Epithelial cell of proximal tubule (primary cell): ENCODE results near the gene DDX5. TPM values are rescaled to one million over a fixed set of nuclear protein-coding genes. Genes with fewer than 3 reads are reported as not detected.

ENCODE experiments used
- DNase-seq: peaks from one replicate; pipeline ENCODE4 v3.0.0-alpha.2; 2011; ENCODE audit warnings: low read depth
- H3K4me3 ChIP-seq: 2 replicates; pipeline ENCODE4 v1.5.1; 2011; ENCODE audit warnings: low read depth, mild to moderate bottlenecking, low read length
- total RNA-seq: library from RNA; depleted of rRNA; stranded (reverse); fragments of >200 nt; gene quantifications from 2 replicates; pipeline ENCODE4 v1.2.3, GENCODE V29; 2015
- TF ChIP-seq, protein P1 (sequence below): conservative IDR thresholded peaks from 2 replicates; pipeline ENCODE4 v1.5.1; 2012; ENCODE audit warnings: low read depth, mild to moderate bottlenecking, low read length

DDX5 gene
- total RNA-seq, 1 donor from 2014 or later, result 274 TPM

DNA sequence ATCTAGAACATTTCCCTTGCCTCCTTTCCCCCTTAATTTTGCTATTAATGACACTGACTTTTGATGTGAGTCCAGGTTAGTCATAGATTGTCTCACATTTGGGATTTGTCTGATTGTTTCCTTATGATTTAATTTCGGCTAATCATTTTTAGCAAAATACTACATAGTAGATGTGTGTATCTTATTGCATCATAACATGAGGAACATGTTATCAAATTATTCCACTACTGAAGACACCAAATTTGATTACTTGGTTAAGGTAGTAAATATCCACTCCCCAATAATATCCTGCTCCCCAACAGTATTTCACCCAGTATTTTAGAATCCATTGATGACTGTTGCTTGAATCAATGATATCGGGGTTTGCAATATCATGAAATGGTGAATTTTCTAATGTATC is 12.0 kb downstream of the DDX5 start:
- TF ChIP-seq, protein P1, sequence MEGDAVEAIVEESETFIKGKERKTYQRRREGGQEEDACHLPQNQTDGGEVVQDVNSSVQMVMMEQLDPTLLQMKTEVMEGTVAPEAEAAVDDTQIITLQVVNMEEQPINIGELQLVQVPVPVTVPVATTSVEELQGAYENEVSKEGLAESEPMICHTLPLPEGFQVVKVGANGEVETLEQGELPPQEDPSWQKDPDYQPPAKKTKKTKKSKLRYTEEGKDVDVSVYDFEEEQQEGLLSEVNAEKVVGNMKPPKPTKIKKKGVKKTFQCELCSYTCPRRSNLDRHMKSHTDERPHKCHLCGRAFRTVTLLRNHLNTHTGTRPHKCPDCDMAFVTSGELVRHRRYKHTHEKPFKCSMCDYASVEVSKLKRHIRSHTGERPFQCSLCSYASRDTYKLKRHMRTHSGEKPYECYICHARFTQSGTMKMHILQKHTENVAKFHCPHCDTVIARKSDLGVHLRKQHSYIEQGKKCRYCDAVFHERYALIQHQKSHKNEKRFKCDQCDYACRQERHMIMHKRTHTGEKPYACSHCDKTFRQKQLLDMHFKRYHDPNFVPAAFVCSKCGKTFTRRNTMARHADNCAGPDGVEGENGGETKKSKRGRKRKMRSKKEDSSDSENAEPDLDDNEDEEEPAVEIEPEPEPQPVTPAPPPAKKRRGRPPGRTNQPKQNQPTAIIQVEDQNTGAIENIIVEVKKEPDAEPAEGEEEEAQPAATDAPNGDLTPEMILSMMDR, result no peak
- DNase-seq, result no peak
- H3K4me3 ChIP-seq, result no peak overlapping the region

DNA sequence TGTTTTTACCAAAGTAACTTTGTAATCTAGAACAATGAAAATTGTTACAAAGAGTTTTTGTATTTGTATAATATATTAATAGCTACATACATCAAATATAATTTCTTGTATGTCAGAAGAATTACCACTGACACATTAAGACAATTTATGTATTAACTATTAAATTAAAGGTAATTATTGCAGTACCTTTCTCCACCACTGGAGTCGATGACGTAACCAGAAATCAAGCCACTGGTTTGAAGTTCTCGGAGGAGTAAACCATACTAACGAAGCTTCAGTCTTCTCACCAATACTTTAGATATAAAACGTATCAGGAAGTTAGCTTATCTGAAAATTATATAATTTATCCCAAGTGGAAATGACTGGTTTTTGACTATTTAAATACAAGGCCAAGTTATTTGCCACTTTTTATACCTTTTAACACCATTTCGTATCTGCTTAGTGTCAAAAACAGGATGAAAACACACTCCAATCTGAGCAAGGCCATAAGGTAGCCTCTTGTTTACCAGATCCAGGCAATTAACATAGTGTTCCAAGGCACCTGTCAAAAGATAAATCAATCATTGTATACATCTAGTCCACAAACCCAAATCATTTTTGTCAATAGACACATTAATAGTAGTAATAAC is 13.5 kb downstream of the DDX5 start:
- no peak for DNase-seq
- TF ChIP-seq, protein P1, result peak; percentile 46

DNA sequence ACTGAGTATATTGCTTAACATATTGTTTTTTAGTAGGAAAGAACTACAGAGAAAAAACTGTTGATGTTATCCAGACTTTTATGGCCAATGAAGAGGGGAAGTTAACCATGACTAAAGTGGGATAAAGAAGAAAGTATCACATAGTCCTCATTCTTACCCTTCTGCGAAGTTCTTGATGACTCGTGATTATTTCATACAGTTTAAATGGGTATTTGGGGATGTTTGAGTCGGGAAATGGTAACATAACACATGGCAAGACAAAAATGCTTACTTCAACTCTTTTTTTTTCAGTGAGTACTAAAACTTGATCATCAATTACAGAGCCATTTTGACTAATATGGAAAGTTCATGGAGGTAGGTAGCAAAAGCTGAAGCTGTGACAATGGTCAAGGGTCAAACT is 14.1 kb downstream of the DDX5 start:
- no peak overlapping the region for H3K4me3 ChIP-seq
- no peak for DNase-seq
- TF ChIP-seq, protein P1, result no peak

More for the DNA sequence above, 13.5 kb downstream of the DDX5 start:
- H3K4me3 ChIP-seq, result no peak overlapping the region

DNA sequence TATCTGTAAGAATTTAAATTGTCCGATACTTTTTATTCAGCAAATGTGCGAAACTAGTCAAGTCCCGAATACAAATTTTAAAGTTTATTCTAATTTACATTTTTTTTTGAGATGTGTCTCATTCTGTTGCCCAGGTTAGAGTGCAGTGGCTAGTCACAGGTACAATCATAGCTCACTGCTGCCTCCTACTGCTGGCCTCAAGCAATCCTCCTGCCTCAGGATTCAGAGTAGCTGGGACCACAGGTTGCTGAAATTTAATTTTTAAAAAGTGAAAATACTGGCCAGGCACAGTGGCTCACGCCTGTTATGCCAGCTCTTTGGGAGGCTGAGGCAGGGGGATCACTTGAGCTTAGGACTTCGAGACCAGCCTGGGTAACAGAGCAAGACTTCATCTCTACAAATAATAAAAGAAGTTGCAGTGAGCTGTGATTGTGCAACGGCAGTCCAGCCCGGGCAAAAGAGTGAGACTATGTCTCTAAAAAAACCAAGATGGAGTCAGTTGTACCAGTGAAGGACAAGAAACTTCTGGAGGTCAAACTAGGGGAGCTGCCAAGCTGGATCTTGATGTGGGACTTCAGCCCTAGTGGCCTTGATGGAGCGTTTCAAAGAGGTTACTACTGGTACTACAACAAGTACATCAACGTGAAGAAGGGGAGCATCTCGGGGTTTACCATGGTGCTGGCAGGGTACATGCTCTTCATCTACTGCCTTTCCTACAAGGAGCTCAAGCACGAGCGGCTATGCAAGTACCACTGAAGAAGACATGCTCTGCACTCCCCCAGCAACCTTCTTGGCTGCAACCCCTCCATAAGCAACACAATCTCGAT is 14.8 kb downstream of the DDX5 start:
- no peak overlapping the region for H3K4me3 ChIP-seq
- DNase-seq, result no peak

DNA sequence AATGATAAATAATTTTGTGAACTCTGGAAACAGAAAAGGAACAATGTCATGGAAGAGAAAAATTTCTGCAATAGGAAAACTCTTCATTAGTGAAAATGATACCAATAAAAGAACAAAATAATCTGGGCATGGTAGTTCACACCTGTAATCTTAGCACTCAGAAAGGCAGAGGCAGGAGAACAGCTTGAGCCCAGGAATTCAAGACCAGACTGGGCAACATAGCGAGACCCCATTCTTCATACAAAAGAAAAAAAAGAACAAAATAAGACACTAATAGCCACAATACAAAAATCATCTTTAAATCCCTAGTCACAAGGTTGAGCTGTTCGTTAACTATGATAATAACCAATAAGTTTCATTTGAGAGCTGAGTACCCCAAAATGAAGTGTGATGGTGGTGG is 17.8 kb downstream of the DDX5 start:
- no peak overlapping the region for H3K4me3 ChIP-seq
- TF ChIP-seq, protein P1, result no peak
- no peak for DNase-seq

More for the DNA sequence above, 14.8 kb downstream of the DDX5 start:
- TF ChIP-seq, protein P1, result peak; percentile 82

DNA sequence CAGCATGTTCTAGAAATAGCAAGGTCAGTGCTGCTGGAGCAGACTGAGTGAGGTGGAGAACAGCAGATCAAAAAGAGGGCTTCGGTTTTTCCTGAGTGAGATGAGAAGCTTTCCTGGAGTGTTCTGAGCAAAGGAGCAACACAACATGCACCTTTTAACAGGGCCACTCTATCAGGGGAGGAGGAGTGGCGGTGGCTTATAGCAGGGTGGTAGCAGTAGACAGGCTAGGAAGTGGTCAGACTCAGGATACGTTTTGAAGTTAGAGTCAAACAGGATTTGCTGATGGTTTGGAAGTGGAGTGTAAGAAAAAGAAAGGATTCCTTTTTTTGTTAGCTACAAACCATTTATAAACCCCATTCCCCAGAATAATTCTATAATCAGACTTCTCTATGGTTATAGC is 21.7 kb downstream of the DDX5 start:
- no peak for DNase-seq
- TF ChIP-seq, protein P1, result no peak
- no peak overlapping the region for H3K4me3 ChIP-seq
